GM13977 (cell line): Measurements from ENCODE around the gene ECPAS.
"Not testable (repeated sequence)": the region's sequence is repeated elsewhere in the genome, so short reads cannot be mapped to it uniquely, and the experiment has no call there.

Source experiments
- DNase-seq: peaks from one replicate; pipeline ENCODE4 v3.0.0; 2012; ENCODE audit warnings: low spot score
- CTCF ChIP-seq: IDR thresholded peaks from 2 replicates; pipeline ENCODE4 v1.5.1; 2012; ENCODE audit warnings: mild to moderate bottlenecking, control low read depth; ENCODE audit not compliant: insufficient read depth; ENCODE audit errors: extremely low read depth, missing control alignments
- in situ Hi-C: fragments of 300-500 bp; cut with MboI; formaldehyde crosslinking; loops from one replicate; pipeline ENCODE4 v1.12.0; 2022; ENCODE audit warnings: low sequenced_read_pairs, low pct_unique_long_range_greater_than_20kb, mixed read lengths, inconsistent platforms; ENCODE audit not compliant: unreplicated experiment

ECPAS gene

GRCh38 chr9:111455638-111456037 is 28.5 kb downstream of the ECPAS start:
- TF ChIP-seq CTCF = no peak
- in situ Hi-C loops = no loop called here
- DNase-seq = no peak

GRCh38 chr9:111454751-111455150 is 29.4 kb downstream of the ECPAS start:
- in situ Hi-C loops = no loop called here
- TF ChIP-seq CTCF = no peak
- no peak for DNase-seq

DNA sequence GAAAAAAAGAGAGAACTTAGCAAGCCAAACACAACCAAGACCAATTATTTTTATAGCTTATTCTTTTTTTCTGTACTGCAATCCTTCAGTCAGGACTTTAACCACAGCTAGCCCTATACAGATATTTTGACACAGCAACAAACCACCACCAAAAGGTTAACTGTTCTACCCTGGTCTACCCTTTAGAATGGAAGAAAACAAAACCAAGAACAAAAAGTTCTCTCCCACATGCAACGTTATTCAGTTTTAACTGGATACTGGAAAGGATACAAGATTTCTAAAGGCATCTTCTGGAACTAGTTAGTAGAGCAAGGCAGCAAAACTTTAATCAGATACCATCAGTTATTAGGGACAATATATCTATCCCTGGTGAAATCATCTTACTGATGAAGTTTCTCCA is 32.6 kb downstream of the ECPAS start:
- no peak for DNase-seq
- in situ Hi-C loops = no loop called here
- TF ChIP-seq CTCF = no peak

GRCh38 chr9:111450124-111450523 is 34.1 kb downstream of the ECPAS start:
- TF ChIP-seq CTCF = no peak
- in situ Hi-C loops = no loop called here
- no peak for DNase-seq

DNA sequence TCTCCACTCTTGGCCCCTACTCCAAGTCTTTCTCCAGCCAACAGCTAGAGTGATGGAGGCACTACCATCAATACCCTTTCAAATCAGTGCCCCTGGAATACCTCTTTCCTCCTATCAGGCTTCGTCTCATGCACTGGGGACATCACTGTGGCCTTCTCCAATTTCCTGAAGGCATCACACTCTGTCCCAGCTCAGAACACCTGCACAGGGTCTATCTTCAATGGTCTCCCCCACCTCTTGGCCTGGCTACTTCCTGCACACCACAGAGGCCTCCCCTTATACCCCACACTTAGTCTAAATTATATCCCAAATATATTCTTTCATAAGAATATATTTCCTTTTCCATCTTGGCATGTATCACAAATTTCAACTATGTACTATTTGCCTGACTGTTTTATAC is 34.5 kb downstream of the ECPAS start:
- no peak for DNase-seq
- TF ChIP-seq CTCF = no peak
- in situ Hi-C loops = no loop called here

DNA sequence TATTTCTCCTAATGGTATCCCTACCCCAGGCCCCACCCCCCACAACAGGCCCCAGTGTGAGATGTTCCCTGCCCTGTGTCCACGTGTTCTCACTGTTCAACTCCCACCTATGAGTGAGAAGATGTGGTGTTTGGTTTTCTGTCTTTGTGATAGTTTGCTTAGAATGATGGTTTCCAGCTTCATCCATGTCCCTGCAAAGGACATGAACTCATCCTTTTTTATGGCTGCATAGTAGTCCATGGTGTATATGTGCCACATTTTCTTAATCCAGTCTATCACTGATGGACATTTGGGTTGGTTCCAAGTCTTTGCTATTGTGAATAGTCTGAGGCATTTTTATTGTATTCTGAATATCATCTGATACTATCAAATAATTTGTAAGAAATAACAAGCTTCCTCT is 38.4 kb downstream of the ECPAS start:
- DNase-seq, in situ Hi-C loops: not testable (repeated sequence)

GRCh38 chr9:111443454-111443853 is 40.7 kb downstream of the ECPAS start:
- TF ChIP-seq CTCF = no peak
- DNase-seq = no peak
- in situ Hi-C loops = no loop called here
